Panc1 (cell line): ENCODE results near the gene SCARF2. TPM values are rescaled to one million over a fixed set of nuclear protein-coding genes. Genes with fewer than 3 reads are reported as not detected.
A peak's percentile ranks its signal among the peaks of the same experiment; 100 is the strongest.

Experiments used
- ATAC-seq: fragments of 200-7000 bp; cut with Tn5 transposase; 2 replicates; pipeline ENCODE4 v1.9.1; 2020; ENCODE audit warnings: mild to moderate bottlenecking, moderate library complexity
- BruUV-seq: library from RNA; stranded (reverse); fragments of 400-500 nt; replicated peaks from 2 replicates; lab custom pipeline; 2021; lab: Mats Ljungman, UMichigan
- CTCF ChIA-PET: fragments of 300-600 bp; sonication (Branson Sonifier 250); formaldehyde crosslinking; loops from one replicate; lab custom pipeline; 2022; ENCODE audit warnings: antibody characterized with exemption; lab: Charles Lee
- POLR2A ChIA-PET: fragments of 300-600 bp; sonication (Branson Sonifier 250); formaldehyde crosslinking; loops from one replicate; lab custom pipeline; 2022; ENCODE audit warnings: antibody characterized with exemption; lab: Charles Lee
- DNase-seq: peaks from one replicate; pipeline ENCODE4 v3.0.0-alpha.2; 2010; ENCODE audit warnings: low read depth, low spot score
- H3K27ac ChIP-seq: 2 replicates; pipeline ENCODE4 v1.5.1; 2011; ENCODE audit warnings: mild to moderate bottlenecking, low read length, inconsistent platforms
- H3K27me3 ChIP-seq: fragments of 200-500 bp; sonication (Bioruptor generic); 2 replicates; pipeline ENCODE4 v1.6.0; 2014; ENCODE audit warnings: low read length, inconsistent platforms; ENCODE audit not compliant: control insufficient read depth, insufficient read depth
- H3K36me3 ChIP-seq: fragments of 200-500 bp; sonication (Bioruptor generic); 2 replicates; pipeline ENCODE4 v1.5.1; 2014; ENCODE audit warnings: inconsistent platforms, mild to moderate bottlenecking, low read length, moderate library complexity; ENCODE audit not compliant: control insufficient read depth, insufficient read depth
- H3K4me1 ChIP-seq: 2 replicates; pipeline ENCODE4 v1.5.1; 2011; ENCODE audit warnings: inconsistent platforms, mild to moderate bottlenecking, low read length, moderate library complexity; ENCODE audit not compliant: control insufficient read depth, insufficient read depth
- H3K4me3 ChIP-seq, 2 experiments: 2 replicates each; pipeline ENCODE4 v1.5.1; 2011 to 2012; ENCODE audit warnings: low read depth in 2 of 2, low read length in 2 of 2, mild to moderate bottlenecking in 2 of 2, inconsistent platforms in 1 of 2, moderate library complexity in 1 of 2
- H3K9me3 ChIP-seq: fragments of 200-500 bp; sonication (Bioruptor generic); 2 replicates; pipeline ENCODE4 v1.5.1; 2014; ENCODE audit warnings: low read depth, mild to moderate bottlenecking, inconsistent platforms, low read length, moderate library complexity; ENCODE audit not compliant: control insufficient read depth, insufficient read depth
- POLR2AphosphoS5 ChIP-seq: IDR thresholded peaks from 2 replicates; pipeline ENCODE4 v1.6.1; 2012; ENCODE audit warnings: mild to moderate bottlenecking, low read depth, low read length, moderate library complexity
- SIN3A ChIP-seq: IDR thresholded peaks from 2 replicates; pipeline ENCODE4 v1.6.1; 2012; ENCODE audit warnings: low read depth, mild to moderate bottlenecking, low read length, moderate library complexity, borderline replicate concordance; ENCODE audit not compliant: insufficient read depth
- TCF7L2 ChIP-seq: IDR thresholded peaks from 2 replicates; pipeline ENCODE4 v1.6.1; 2011; ENCODE audit warnings: mild to moderate bottlenecking, low read depth, low read length, inconsistent platforms
- in situ Hi-C: cut with HindIII; loops from 2 replicates; pipeline ENCODE4 v1.10.0; 2016; ENCODE audit warnings: low sequenced_read_pairs, low pct_unique_long_range_greater_than_20kb
- intact Hi-C: fragments of 100-400 bp; cut with micrococcal nuclease; formaldehyde crosslinking; loops from one replicate; pipeline ENCODE4 v1.10.0; 2022; ENCODE audit not compliant: unreplicated experiment
- total RNA-seq: library from RNA; stranded (reverse); gene quantifications from one replicate; pipeline ENCODE4 v1.2.1, GENCODE V29; 2021; ENCODE audit not compliant: unreplicated experiment
- TF ChIP-seq, protein P1 (sequence below): fragments of 450-650 bp; IDR thresholded peaks from 2 replicates; pipeline ENCODE4 v1.5.1; 2017; ENCODE audit warnings: mild to moderate bottlenecking
- TF ChIP-seq, protein P2 (sequence below), 2 experiments: IDR thresholded peaks; 2 replicates each; pipeline ENCODE4 v1.6.1; 2011 to 2012; ENCODE audit warnings: low read depth in 2 of 2, control low read depth in 1 of 2, low read length in 1 of 2, mild to moderate bottlenecking in 1 of 2, moderate library complexity in 1 of 2; ENCODE audit not compliant: insufficient read depth in 1 of 2

SCARF2 gene
- total RNA-seq, 1 experiment from 2014 or later, result 3.2 TPM

DNA sequence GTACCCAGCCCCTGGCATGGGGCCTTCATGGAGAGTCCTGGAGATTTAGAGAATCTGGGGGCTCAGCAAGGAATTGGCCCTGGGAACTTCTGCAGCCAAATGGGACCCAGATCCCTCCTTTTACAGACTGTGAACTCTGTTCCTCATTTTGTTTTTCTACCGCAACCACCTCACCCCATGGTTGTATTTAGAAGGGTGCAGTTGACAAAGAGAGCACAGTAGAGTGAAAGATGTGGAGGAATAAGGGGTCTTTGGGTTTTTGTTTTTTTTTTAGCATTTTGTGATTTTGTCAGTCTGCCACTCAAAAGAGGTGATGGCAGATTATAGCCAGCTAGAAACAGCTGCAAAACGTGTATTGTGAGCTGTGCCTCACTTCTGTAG is 41.7 kb downstream of the SCARF2 start:
- intact Hi-C loops (no loop called here), in situ Hi-C loops (no loop called here)
- H3K4me3 ChIP-seq, result no peak overlapping the region
- ChIA-PET POLR2A (no interaction called here), CTCF (no interaction called here)
- no peaks in the 10 kb centered on the region; the same call in 1 of the 2 replicates for H3K36me3 ChIP-seq
- BruUV-seq, result no TSS peak
- ATAC-seq (no peak), DNase-seq (no peak)
- TF ChIP-seq, protein P1, sequence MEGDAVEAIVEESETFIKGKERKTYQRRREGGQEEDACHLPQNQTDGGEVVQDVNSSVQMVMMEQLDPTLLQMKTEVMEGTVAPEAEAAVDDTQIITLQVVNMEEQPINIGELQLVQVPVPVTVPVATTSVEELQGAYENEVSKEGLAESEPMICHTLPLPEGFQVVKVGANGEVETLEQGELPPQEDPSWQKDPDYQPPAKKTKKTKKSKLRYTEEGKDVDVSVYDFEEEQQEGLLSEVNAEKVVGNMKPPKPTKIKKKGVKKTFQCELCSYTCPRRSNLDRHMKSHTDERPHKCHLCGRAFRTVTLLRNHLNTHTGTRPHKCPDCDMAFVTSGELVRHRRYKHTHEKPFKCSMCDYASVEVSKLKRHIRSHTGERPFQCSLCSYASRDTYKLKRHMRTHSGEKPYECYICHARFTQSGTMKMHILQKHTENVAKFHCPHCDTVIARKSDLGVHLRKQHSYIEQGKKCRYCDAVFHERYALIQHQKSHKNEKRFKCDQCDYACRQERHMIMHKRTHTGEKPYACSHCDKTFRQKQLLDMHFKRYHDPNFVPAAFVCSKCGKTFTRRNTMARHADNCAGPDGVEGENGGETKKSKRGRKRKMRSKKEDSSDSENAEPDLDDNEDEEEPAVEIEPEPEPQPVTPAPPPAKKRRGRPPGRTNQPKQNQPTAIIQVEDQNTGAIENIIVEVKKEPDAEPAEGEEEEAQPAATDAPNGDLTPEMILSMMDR, result no peak
- TF ChIP-seq TCF7L2 (no peak), POLR2AphosphoS5 (no peak), SIN3A (no peak)
- TF ChIP-seq, protein P2, sequence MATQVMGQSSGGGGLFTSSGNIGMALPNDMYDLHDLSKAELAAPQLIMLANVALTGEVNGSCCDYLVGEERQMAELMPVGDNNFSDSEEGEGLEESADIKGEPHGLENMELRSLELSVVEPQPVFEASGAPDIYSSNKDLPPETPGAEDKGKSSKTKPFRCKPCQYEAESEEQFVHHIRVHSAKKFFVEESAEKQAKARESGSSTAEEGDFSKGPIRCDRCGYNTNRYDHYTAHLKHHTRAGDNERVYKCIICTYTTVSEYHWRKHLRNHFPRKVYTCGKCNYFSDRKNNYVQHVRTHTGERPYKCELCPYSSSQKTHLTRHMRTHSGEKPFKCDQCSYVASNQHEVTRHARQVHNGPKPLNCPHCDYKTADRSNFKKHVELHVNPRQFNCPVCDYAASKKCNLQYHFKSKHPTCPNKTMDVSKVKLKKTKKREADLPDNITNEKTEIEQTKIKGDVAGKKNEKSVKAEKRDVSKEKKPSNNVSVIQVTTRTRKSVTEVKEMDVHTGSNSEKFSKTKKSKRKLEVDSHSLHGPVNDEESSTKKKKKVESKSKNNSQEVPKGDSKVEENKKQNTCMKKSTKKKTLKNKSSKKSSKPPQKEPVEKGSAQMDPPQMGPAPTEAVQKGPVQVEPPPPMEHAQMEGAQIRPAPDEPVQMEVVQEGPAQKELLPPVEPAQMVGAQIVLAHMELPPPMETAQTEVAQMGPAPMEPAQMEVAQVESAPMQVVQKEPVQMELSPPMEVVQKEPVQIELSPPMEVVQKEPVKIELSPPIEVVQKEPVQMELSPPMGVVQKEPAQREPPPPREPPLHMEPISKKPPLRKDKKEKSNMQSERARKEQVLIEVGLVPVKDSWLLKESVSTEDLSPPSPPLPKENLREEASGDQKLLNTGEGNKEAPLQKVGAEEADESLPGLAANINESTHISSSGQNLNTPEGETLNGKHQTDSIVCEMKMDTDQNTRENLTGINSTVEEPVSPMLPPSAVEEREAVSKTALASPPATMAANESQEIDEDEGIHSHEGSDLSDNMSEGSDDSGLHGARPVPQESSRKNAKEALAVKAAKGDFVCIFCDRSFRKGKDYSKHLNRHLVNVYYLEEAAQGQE (IDR thresholded peaks at IDR 0.05; ENCODE audit: insufficient read depth in 1 of 2, low read depth in 2 of 2, low read length in 1 of 2), result no peak
- no peak overlapping the region for H3K27ac ChIP-seq
- H3K9me3 ChIP-seq, result no peaks in the 10 kb centered on the region
- peaks cover 5% of the 10 kb centered on the region; the same call in 1 of the 2 replicates for H3K4me1 ChIP-seq
- no peaks in the 10 kb centered on the region for H3K27me3 ChIP-seq

DNA sequence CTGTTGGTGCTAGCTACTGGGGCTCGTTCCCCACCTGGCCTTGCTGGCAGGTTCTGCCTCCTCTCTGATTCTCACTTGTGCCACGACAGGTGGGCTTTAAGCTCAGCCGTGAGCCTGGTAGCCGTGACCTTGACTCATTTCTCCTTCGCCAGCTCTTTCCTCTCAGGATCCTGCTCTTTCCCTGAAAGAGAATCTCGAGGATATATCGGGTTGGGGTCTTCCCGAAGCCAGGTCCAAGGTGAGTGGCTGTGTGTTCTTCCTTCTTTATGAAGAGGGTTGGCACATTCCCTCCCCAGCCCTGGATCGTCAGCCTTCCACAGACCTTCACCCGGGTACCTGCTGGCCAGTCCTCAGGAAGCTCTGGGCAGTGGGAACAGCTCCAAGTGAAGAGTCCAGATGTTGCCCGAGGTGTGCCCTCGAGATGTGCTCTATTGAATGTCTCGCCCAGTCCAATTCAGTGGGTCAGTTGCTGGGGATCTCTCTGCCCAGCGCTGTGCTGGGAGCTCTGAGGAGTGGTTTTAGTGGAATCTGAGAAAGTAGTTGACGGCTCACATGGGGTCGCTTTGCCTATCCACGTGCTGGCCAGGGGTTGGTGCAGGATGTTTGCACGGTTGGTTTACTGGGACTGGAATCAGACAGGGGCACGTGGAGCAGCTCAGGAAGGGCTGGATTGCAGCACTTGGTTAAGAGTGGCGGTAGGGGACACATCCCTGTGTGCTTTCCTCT is 42.3 kb downstream of the SCARF2 start:
- no peak overlapping the region for H3K27ac ChIP-seq
- BruUV-seq, result no TSS peak
- no peaks in the 10 kb centered on the region for H3K27me3 ChIP-seq
- CTCF ChIA-PET, result no interaction called here
- TF ChIP-seq, protein P1, result no peak
- TF ChIP-seq POLR2AphosphoS5 (no peak), SIN3A (no peak), TCF7L2 (no peak)
- TF ChIP-seq, protein P2 (IDR thresholded peaks at IDR 0.05; ENCODE audit: insufficient read depth in 1 of 2, low read depth in 2 of 2, low read length in 1 of 2), result no peak
- ATAC-seq (no peak), DNase-seq (no peak)
- no peaks in the 10 kb centered on the region; the same call in 1 of the 2 replicates for H3K36me3 ChIP-seq
- no peaks in the 10 kb centered on the region for H3K9me3 ChIP-seq
- in situ Hi-C loops, result no loop called here
- H3K4me1 ChIP-seq, result peaks cover 5% of the 10 kb centered on the region; the same call in 1 of the 2 replicates
- POLR2A ChIA-PET, result no interaction called here
- peak overlapping the region; percentile 69 to 72 for H3K4me3 ChIP-seq
- intact Hi-C loops, result no loop called here
